Adipocyte (in vitro differentiated cells): ENCODE results near the gene NLGN1.

Experiments used
- DNase-seq: peaks from one replicate; pipeline ENCODE4 v3.0.0-alpha.2; 2015; ENCODE audit warnings: low read depth
- H3K27me3 ChIP-seq: replicated peaks from 2 replicates; pipeline ENCODE4 v1.7.0; 2013; ENCODE audit warnings: mild to moderate bottlenecking, low read length, moderate library complexity; ENCODE audit not compliant: control insufficient read depth, insufficient read depth
- H3K36me3 ChIP-seq: 2 replicates; pipeline ENCODE4 v1.7.0; 2013; ENCODE audit warnings: low read length, mild to moderate bottlenecking, moderate library complexity; ENCODE audit not compliant: control insufficient read depth, insufficient read depth, severe bottlenecking
- H3K4me1 ChIP-seq: 2 replicates; pipeline ENCODE4 v1.7.0; 2013; ENCODE audit warnings: mild to moderate bottlenecking, low read length, moderate library complexity; ENCODE audit not compliant: control insufficient read depth, insufficient read depth
- H3K4me3 ChIP-seq: 2 replicates; pipeline ENCODE4 v1.7.0; 2013; ENCODE audit warnings: mild to moderate bottlenecking, low read length, moderate library complexity
- H3K9ac ChIP-seq: 2 replicates; pipeline ENCODE4 v1.7.0; 2013; ENCODE audit warnings: mild to moderate bottlenecking, low read length, moderate library complexity
- H3K9me3 ChIP-seq: 2 replicates; pipeline ENCODE4 v1.7.0; 2013; ENCODE audit warnings: mild to moderate bottlenecking, low read length, moderate library complexity; ENCODE audit not compliant: control insufficient read depth

NLGN1 gene

DNA sequence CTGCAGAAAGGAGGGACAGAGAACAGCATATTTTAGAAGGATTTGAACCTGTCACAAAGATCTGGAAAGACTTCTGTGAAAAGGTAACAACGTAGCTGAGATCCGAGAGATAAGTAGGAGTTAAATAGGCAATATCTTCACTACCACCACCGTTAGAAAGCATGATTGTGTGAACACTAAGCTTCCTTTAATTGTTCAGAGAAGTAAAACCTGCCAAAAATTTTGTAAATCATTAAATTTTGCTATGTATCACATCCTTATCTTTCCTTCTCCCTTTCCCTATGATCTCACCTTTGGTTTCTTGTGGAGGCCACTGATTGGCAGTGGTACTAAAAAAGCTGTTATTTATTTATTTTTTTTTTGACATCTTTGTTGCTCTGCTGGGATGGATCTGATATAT lies 346.9 kb downstream of the NLGN1 start:
- H3K27me3 ChIP-seq: no peaks in the 10 kb centered on the region
- no peaks in the 10 kb centered on the region for H3K36me3 ChIP-seq
- no peak for DNase-seq
- no peak overlapping the region for H3K4me3 ChIP-seq
- no peaks in the 10 kb centered on the region for H3K9me3 ChIP-seq
- H3K9ac ChIP-seq: no peak overlapping the region
- H3K4me1 ChIP-seq: peaks cover 22% of the 10 kb centered on the region

DNA sequence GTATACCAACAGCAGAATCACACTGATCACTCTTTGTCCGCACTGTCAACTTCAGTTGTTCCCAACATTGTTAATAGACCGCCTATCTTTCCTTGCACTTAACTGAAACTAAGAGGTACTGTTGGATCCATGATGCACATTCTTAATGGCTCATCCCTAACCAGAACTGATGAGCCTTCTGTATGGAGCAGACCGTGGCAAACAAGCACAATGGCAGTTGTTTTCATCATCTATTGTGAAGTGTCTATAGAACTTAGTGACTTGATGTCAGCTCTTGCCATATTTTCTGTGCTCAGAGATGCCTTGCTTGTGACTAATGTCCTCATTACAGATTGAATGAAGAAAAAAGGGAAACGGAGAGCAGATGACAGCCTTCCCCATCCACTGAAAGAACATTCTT lies 347.4 kb downstream of the NLGN1 start:
- Histone ChIP-seq H3K9ac (no peak overlapping the region), H3K27me3 (no peaks in the 10 kb centered on the region), H3K36me3 (no peaks in the 10 kb centered on the region), H3K4me1 (peaks cover 22% of the 10 kb centered on the region), H3K9me3 (no peaks in the 10 kb centered on the region), H3K4me3 (no peak overlapping the region)
- no peak for DNase-seq

DNA sequence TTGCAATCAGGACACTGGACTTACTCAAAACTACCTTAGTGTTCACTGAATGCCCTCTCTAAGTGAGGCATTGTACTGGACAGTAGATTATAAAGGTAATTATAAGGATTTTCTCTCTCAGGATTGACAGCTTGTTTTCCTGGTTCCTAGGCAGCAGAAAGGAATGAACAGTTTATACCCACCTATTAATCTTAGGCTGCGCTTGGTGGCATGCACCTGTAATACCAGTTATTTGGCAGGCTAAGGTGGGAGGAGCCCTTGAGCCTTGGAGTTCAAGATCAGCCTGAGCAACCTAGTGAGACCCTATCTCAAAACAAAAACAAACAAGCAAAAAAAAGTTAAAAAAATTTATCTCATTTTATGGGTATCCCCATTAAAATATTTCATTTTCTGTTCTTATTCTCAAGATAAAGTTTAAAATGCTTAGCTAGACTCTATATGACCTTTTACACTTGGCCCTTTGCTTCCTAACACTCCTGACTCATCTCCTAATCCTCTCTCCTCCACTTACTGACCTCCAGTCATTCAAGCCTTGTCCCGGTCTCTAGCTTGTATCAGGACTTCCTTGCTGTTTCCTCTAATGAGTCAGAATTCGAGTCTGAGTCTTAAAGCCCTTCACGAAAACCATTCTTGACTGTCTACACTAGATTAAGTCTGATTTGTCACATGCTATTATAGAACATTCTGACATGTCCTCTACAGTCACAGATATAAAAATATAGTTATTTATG lies 348.6 kb downstream of the NLGN1 start:
- H3K4me3 ChIP-seq: no peak overlapping the region
- DNase-seq: peak; percentile 40
- H3K9ac ChIP-seq: no peak overlapping the region
- no peaks in the 10 kb centered on the region for H3K27me3 ChIP-seq
- no peaks in the 10 kb centered on the region for H3K36me3 ChIP-seq
- H3K9me3 ChIP-seq: no peaks in the 10 kb centered on the region
- peaks cover 22% of the 10 kb centered on the region for H3K4me1 ChIP-seq

DNA sequence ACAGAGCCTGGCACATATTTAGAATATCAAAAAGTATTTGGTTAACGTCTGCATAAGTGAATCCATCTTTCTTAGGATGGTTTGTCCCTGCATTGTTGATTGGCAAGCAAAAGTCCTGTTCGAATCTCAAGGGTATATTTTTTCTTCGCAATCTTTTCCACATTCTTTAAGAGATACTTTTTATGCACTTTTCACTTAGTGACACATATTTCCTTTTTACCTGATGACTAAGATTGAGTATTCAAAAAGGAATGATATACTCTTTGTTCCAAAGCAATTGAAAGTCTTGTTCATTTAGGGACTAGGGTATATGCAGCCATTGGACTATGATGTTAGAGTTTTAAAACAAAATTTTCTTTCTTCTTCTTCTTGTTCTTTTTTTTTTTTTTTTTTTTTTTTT lies 349.9 kb downstream of the NLGN1 start:
- no peaks in the 10 kb centered on the region for H3K9me3 ChIP-seq
- DNase-seq: no peak
- no peak overlapping the region for H3K9ac ChIP-seq
- no peaks in the 10 kb centered on the region for H3K27me3 ChIP-seq
- no peak overlapping the region for H3K4me3 ChIP-seq
- peaks cover 15% of the 10 kb centered on the region for H3K4me1 ChIP-seq
- H3K36me3 ChIP-seq: no peaks in the 10 kb centered on the region

DNA sequence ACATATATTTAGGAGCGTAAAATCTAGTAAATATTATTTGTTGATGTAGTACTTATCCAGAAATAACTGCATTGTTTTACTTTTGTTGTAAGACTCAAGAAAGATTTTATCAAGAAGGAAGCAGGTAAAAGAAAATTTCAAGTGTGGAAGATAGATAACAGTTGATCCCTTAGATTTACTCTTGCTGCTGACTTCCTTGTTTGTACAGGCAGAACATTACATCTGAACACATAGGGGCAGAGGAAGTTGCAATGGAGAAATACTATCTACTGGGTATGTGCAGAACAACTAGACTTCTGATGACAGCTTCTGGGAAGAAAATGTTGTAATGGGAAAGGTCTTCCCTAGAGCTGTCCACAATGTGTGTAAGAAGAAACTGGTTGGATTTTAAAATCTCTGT lies 350.6 kb downstream of the NLGN1 start:
- Histone ChIP-seq H3K27me3 (no peaks in the 10 kb centered on the region), H3K4me3 (no peak overlapping the region), H3K4me1 (peaks cover 9% of the 10 kb centered on the region), H3K9me3 (no peaks in the 10 kb centered on the region), H3K9ac (no peak overlapping the region), H3K36me3 (no peaks in the 10 kb centered on the region)
- DNase-seq: no peak

DNA sequence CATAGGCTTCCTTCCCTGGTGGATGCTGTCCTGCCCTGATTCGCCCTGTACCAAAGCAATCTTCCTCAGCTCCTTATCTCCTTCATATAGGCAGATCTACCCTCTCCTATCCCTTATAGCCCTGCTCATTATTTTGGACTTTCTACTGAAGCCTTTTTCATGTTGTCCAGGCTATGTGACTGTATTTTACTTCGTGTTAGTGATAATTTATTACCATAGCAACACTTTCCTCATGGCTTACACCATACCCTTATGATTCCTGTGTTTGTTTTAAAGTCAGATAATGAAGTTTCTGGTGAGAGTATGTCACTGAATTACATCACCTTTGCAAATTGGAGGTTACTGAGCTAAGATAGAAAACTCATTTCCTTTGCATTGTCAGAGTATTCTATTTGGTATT lies 352.6 kb downstream of the NLGN1 start:
- Histone ChIP-seq H3K36me3 (no peaks in the 10 kb centered on the region), H3K9me3 (no peaks in the 10 kb centered on the region), H3K4me1 (peaks cover 4% of the 10 kb centered on the region), H3K27me3 (no peaks in the 10 kb centered on the region), H3K9ac (no peak overlapping the region), H3K4me3 (no peak overlapping the region)
- DNase-seq: peak; percentile 42

DNA sequence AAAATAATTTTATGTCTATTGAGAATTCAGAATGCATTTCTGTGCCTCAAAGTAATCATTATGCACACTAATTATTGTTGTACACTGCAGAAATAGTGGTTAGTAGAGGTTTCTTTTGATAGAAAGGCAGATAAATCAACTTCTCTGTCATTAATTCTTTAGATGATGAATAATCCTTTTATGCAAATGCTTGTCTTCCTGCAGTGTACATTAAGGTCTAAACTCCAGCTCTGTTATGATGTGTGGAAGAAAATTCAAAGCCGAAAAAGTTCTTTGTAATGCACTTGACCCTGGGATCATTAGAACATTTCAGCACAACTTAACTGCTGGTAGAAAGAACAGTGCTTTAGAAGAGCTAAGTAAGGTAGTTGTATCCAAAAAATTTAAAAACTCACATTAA lies 353.0 kb downstream of the NLGN1 start:
- DNase-seq: no peak
- no peak overlapping the region for H3K4me3 ChIP-seq
- H3K27me3 ChIP-seq: no peaks in the 10 kb centered on the region
- H3K4me1 ChIP-seq: peaks cover 4% of the 10 kb centered on the region
- H3K36me3 ChIP-seq: no peaks in the 10 kb centered on the region
- no peaks in the 10 kb centered on the region for H3K9me3 ChIP-seq
- H3K9ac ChIP-seq: no peak overlapping the region

DNA sequence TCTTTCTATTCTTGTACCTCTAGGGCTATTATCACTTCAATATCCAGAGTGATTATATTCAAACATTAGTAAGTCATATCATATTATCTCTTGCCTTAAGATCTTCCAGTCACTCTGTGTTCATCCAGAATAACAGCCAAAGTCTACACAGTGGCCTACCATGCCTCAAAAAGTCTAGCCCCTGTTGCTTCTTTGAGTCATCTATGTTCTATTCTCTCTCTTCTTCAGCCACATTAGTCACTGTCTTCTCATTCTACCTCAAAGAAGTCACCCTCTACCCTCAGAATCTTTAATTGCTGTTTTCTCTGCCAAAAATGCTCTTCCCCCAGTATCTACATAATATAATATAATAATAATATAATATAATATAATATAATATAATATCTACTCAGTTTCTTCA lies 356.0 kb downstream of the NLGN1 start:
- Histone ChIP-seq H3K9ac (no peak overlapping the region), H3K9me3 (no peaks in the 10 kb centered on the region)

DNA sequence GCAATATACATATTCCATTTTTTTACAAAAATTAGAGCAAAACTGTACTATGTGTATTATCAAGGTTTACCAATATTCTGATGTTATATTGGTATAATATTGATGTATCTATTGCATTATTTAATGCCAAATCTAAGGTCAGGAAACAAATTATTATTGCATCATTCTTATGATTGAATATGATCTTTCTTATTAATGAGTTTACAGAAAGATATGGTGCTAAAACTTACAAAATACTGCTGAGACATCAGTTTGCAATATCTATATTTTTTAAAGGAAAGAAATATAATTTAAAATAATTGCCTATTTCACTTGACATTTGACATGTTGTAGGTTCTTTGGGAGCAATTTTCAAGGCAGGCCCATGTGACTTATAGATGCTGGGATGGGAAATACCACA lies 357.6 kb downstream of the NLGN1 start:
- Histone ChIP-seq H3K4me1 (no peaks in the 10 kb centered on the region), H3K36me3 (no peaks in the 10 kb centered on the region), H3K9ac (no peak overlapping the region), H3K9me3 (no peaks in the 10 kb centered on the region), H3K27me3 (no peaks in the 10 kb centered on the region), H3K4me3 (no peak overlapping the region)
- DNase-seq: no peak

More for the DNA sequence above, 356.0 kb downstream of the NLGN1 start:
- DNase-seq: no peak
- Histone ChIP-seq H3K36me3 (no peaks in the 10 kb centered on the region), H3K4me1 (no peaks in the 10 kb centered on the region), H3K4me3 (no peak overlapping the region), H3K27me3 (no peaks in the 10 kb centered on the region)

DNA sequence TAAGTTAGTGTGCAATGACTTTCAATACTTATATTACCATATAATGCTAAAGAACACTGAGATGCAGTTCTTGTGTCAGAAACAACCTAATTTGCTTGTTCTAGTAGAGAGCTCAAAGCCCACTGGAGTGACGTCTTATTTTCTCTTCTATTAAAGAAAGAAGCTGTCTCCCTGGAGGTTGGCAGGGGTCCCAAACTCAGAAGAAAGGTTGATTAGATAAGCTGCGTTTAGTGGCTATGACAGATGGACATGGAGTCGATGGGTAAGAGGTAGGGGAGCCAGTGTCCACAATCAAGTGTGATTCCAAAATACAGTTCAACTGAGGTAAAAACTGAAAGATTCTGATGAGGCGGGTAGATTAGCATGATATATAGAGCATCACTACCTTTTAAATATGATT lies 363.6 kb downstream of the NLGN1 start:
- Histone ChIP-seq H3K36me3 (no peaks in the 10 kb centered on the region), H3K4me3 (no peak overlapping the region), H3K9ac (no peak overlapping the region), H3K4me1 (no peaks in the 10 kb centered on the region), H3K9me3 (no peaks in the 10 kb centered on the region), H3K27me3 (no peaks in the 10 kb centered on the region)
- no peak for DNase-seq

DNA sequence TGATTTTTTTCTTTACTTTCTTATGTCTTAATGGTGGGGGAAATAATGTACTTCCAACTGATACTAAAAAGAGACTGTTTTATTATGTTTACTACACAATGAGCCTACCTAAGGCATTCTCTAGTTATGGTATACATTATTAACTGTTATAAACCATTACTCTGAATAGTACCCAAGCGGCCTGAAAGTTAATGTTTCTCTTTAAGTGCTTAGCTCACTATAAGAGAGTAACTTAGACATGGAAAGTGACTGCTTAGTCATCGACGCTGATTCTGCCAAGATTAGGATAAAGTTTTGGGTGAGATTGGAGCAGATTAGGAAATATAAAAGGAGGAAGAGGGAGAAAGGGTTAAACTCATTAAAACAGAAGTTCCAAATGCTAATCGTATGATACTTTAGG lies 365.0 kb downstream of the NLGN1 start:
- H3K4me3 ChIP-seq: no peak overlapping the region
- DNase-seq: no peak
- H3K36me3 ChIP-seq: no peaks in the 10 kb centered on the region
- no peak overlapping the region for H3K9ac ChIP-seq
- no peaks in the 10 kb centered on the region for H3K9me3 ChIP-seq
- H3K27me3 ChIP-seq: no peaks in the 10 kb centered on the region
- no peaks in the 10 kb centered on the region for H3K4me1 ChIP-seq

DNA sequence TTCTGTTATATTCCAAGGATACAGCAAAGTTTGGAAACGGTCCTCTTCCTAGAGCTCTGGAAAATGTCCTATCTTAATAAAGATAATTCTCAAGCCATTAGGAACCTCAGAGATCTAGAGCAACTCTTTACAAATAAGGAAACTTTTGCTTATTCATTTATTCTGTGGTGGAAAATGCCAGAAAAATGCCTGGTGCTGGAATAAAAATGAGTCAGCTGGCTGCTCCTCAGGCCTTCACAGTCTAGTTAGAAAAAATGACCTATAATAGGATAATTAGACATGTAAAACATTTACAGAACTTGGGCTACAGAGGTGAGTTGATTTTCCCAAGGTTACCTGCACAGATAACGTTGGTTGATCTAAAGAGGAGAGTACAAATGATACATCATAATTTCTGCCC lies 372.5 kb downstream of the NLGN1 start:
- no peak overlapping the region for H3K4me3 ChIP-seq
- no peaks in the 10 kb centered on the region for H3K9me3 ChIP-seq
- H3K4me1 ChIP-seq: peaks cover 7% of the 10 kb centered on the region
- DNase-seq: peak; percentile 52
- H3K36me3 ChIP-seq: no peaks in the 10 kb centered on the region
- H3K9ac ChIP-seq: no peak overlapping the region
- H3K27me3 ChIP-seq: no peaks in the 10 kb centered on the region
